ENCODE results near the gene ST3GAL3.

GRCh38 chr1:43947874-43948437, 240.6 kb downstream of the ST3GAL3 start:
- no peak for TF ChIP-seq CTCF (conservative IDR thresholded peaks at IDR 0.05 in 1 of 2, IDR thresholded peaks at IDR 0.05 in 1 of 2; ENCODE audit: low read depth in 1 of 2, low read length in 2 of 2)
- TF ChIP-seq EZH2 (IDR thresholded peaks at IDR 0.05; ENCODE audit: low read length, missing control alignments): no peak
